Panc1 (cell line): ENCODE data around the gene PACSIN3. TPM values are rescaled to one million over a fixed set of nuclear protein-coding genes. Genes with fewer than 3 reads are reported as not detected.

Experiments
- ATAC-seq: fragments of 200-7000 bp; cut with Tn5 transposase; 2 replicates; pipeline ENCODE4 v1.9.1; 2020; ENCODE audit warnings: mild to moderate bottlenecking, moderate library complexity
- BruUV-seq: library from RNA; stranded (reverse); fragments of 400-500 nt; replicated peaks from 2 replicates; lab custom pipeline; 2021; lab: Mats Ljungman, UMichigan
- CTCF ChIA-PET: fragments of 300-600 bp; sonication (Branson Sonifier 250); formaldehyde crosslinking; loops from one replicate; lab custom pipeline; 2022; ENCODE audit warnings: antibody characterized with exemption; lab: Charles Lee
- POLR2A ChIA-PET: fragments of 300-600 bp; sonication (Branson Sonifier 250); formaldehyde crosslinking; loops from one replicate; lab custom pipeline; 2022; ENCODE audit warnings: antibody characterized with exemption; lab: Charles Lee
- DNase-seq: peaks from one replicate; pipeline ENCODE4 v3.0.0-alpha.2; 2010; ENCODE audit warnings: low read depth, low spot score
- H3K27ac ChIP-seq: 2 replicates; pipeline ENCODE4 v1.5.1; 2011; ENCODE audit warnings: mild to moderate bottlenecking, low read length, inconsistent platforms
- H3K27me3 ChIP-seq: fragments of 200-500 bp; sonication (Bioruptor generic); 2 replicates; pipeline ENCODE4 v1.6.0; 2014; ENCODE audit warnings: low read length, inconsistent platforms; ENCODE audit not compliant: control insufficient read depth, insufficient read depth
- H3K36me3 ChIP-seq: fragments of 200-500 bp; sonication (Bioruptor generic); 2 replicates; pipeline ENCODE4 v1.5.1; 2014; ENCODE audit warnings: inconsistent platforms, mild to moderate bottlenecking, low read length, moderate library complexity; ENCODE audit not compliant: control insufficient read depth, insufficient read depth
- H3K4me1 ChIP-seq: 2 replicates; pipeline ENCODE4 v1.5.1; 2011; ENCODE audit warnings: inconsistent platforms, mild to moderate bottlenecking, low read length, moderate library complexity; ENCODE audit not compliant: control insufficient read depth, insufficient read depth
- H3K4me3 ChIP-seq, 2 experiments: 2 replicates each; pipeline ENCODE4 v1.5.1; 2011 to 2012; ENCODE audit warnings: low read depth in 2 of 2, low read length in 2 of 2, mild to moderate bottlenecking in 2 of 2, inconsistent platforms in 1 of 2, moderate library complexity in 1 of 2
- H3K9me3 ChIP-seq: fragments of 200-500 bp; sonication (Bioruptor generic); 2 replicates; pipeline ENCODE4 v1.5.1; 2014; ENCODE audit warnings: low read depth, mild to moderate bottlenecking, inconsistent platforms, low read length, moderate library complexity; ENCODE audit not compliant: control insufficient read depth, insufficient read depth
- CTCF ChIP-seq: fragments of 450-650 bp; IDR thresholded peaks from 2 replicates; pipeline ENCODE4 v1.5.1; 2017; ENCODE audit warnings: mild to moderate bottlenecking
- POLR2AphosphoS5 ChIP-seq: IDR thresholded peaks from 2 replicates; pipeline ENCODE4 v1.6.1; 2012; ENCODE audit warnings: mild to moderate bottlenecking, low read depth, low read length, moderate library complexity
- SIN3A ChIP-seq: IDR thresholded peaks from 2 replicates; pipeline ENCODE4 v1.6.1; 2012; ENCODE audit warnings: low read depth, mild to moderate bottlenecking, low read length, moderate library complexity, borderline replicate concordance; ENCODE audit not compliant: insufficient read depth
- TCF7L2 ChIP-seq: IDR thresholded peaks from 2 replicates; pipeline ENCODE4 v1.6.1; 2011; ENCODE audit warnings: mild to moderate bottlenecking, low read depth, low read length, inconsistent platforms
- in situ Hi-C: cut with HindIII; loops from 2 replicates; pipeline ENCODE4 v1.10.0; 2016; ENCODE audit warnings: low sequenced_read_pairs, low pct_unique_long_range_greater_than_20kb
- intact Hi-C: fragments of 100-400 bp; cut with micrococcal nuclease; formaldehyde crosslinking; loops from one replicate; pipeline ENCODE4 v1.10.0; 2022; ENCODE audit not compliant: unreplicated experiment
- total RNA-seq: library from RNA; stranded (reverse); gene quantifications from one replicate; pipeline ENCODE4 v1.2.1, GENCODE V29; 2021; ENCODE audit not compliant: unreplicated experiment
- TF ChIP-seq, protein P1 (sequence below), 2 experiments: IDR thresholded peaks; 2 replicates each; pipeline ENCODE4 v1.6.1; 2011 to 2012; ENCODE audit warnings: low read depth in 2 of 2, control low read depth in 1 of 2, low read length in 1 of 2, mild to moderate bottlenecking in 1 of 2, moderate library complexity in 1 of 2; ENCODE audit not compliant: insufficient read depth in 1 of 2

The PACSIN3 gene
- total RNA-seq, 1 experiment from 2014 or later = 45.3 TPM

DNA sequence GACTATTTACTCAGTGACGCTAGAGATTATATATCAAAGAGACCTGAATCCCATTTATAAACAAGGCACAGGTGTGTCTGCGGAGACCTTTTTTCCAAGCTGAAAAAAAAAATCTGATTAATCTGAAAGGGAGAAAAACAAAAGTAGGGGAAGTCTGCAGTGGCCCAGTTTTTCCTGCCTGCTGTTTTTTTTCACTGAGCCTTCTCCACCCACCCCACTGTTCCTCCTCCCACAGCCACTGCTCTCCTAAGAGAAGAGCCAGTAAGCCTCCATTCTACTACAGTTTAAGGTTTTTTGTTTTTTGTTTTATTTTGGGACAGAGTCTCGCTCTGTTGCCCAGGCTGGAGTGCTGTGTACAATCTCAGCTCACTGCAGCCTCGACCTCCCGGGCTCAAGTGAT lies 28.0 kb downstream of the PACSIN3 start:
- H3K4me1 ChIP-seq = peaks cover 5% of the 10 kb centered on the region; the same call in 1 of the 2 replicates
- CTCF ChIA-PET = no interaction called here
- BruUV-seq = no TSS peak
- no peaks in the 10 kb centered on the region for H3K9me3 ChIP-seq
- ATAC-seq = no peak
- no peaks in the 10 kb centered on the region for H3K27me3 ChIP-seq
- H3K27ac ChIP-seq = no peak overlapping the region
- H3K4me3 ChIP-seq = no peak overlapping the region
- in situ Hi-C loops = no loop called here
- POLR2A ChIA-PET = interaction anchor here (0.6 to 0.7 kb wide), 2 partner anchors 36 to 70 kb away, joined by 3 to 4 read pairs; no protein-coding TSS in a partner anchor
- TF ChIP-seq SIN3A (no peak), CTCF (no peak), POLR2AphosphoS5 (no peak), TCF7L2 (no peak)
- TF ChIP-seq, protein P1, sequence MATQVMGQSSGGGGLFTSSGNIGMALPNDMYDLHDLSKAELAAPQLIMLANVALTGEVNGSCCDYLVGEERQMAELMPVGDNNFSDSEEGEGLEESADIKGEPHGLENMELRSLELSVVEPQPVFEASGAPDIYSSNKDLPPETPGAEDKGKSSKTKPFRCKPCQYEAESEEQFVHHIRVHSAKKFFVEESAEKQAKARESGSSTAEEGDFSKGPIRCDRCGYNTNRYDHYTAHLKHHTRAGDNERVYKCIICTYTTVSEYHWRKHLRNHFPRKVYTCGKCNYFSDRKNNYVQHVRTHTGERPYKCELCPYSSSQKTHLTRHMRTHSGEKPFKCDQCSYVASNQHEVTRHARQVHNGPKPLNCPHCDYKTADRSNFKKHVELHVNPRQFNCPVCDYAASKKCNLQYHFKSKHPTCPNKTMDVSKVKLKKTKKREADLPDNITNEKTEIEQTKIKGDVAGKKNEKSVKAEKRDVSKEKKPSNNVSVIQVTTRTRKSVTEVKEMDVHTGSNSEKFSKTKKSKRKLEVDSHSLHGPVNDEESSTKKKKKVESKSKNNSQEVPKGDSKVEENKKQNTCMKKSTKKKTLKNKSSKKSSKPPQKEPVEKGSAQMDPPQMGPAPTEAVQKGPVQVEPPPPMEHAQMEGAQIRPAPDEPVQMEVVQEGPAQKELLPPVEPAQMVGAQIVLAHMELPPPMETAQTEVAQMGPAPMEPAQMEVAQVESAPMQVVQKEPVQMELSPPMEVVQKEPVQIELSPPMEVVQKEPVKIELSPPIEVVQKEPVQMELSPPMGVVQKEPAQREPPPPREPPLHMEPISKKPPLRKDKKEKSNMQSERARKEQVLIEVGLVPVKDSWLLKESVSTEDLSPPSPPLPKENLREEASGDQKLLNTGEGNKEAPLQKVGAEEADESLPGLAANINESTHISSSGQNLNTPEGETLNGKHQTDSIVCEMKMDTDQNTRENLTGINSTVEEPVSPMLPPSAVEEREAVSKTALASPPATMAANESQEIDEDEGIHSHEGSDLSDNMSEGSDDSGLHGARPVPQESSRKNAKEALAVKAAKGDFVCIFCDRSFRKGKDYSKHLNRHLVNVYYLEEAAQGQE (IDR thresholded peaks at IDR 0.05; ENCODE audit: insufficient read depth in 1 of 2, low read depth in 2 of 2, low read length in 1 of 2) = no peak
- intact Hi-C loops = no loop called here
- H3K36me3 ChIP-seq = no peaks in the 10 kb centered on the region
- no peak for DNase-seq

DNA sequence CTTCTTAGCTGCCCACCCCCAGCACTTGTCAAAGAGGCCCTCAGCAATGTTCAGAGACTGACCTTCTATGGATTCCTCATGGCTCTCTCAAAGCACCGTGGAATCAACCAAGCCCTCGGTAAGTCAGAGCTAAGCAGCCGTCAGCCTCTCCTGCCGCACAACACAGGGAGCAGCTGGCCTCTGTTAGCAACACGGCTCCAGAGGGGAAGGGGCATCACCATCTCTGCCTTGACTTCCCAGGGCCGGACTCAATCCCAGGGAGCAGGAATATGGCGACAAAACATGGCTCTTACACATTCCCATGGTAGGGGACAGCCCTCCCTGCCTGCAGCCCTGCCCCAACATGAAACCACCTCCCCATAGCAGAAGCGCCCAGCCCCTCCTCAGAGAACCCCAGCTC lies 28.4 kb downstream of the PACSIN3 start:
- ChIA-PET CTCF (no interaction called here), POLR2A (interaction anchor here (0.6 to 0.7 kb wide), 2 partner anchors 36 to 70 kb away, joined by 3 to 4 read pairs; no protein-coding TSS in a partner anchor)

More for the DNA sequence above, 28.4 kb downstream of the PACSIN3 start:
- in situ Hi-C loops (no loop called here), intact Hi-C loops (no loop called here)
- ATAC-seq (no peak), DNase-seq (no peak)
- Histone ChIP-seq H3K4me1 (peaks cover 7% of the 10 kb centered on the region), H3K27me3 (no peaks in the 10 kb centered on the region), H3K36me3 (no peaks in the 10 kb centered on the region), H3K9me3 (no peaks in the 10 kb centered on the region), H3K27ac (no peak overlapping the region), H3K4me3 (no peak overlapping the region)
- no peak for TF ChIP-seq SIN3A
- TF ChIP-seq CTCF = no peak
- TF ChIP-seq, protein P1 (IDR thresholded peaks at IDR 0.05; ENCODE audit: insufficient read depth in 1 of 2, low read depth in 2 of 2, low read length in 1 of 2) = no peak
- TF ChIP-seq TCF7L2 = no peak
- TF ChIP-seq POLR2AphosphoS5 = no peak
- no TSS peak for BruUV-seq
